ENCODE data around the gene ASH1L. TPM values are rescaled to one million over a fixed set of nuclear protein-coding genes. Genes with fewer than 3 reads are reported as not detected.

Gene ASH1L
- total and polyA plus RNA-seq, 2 experiments from 2014 or later: 23.6 to 24.7 TPM

- TF ChIP-seq REST (IDR thresholded peaks at IDR 0.05; ENCODE audit: unreplicated experiment) (no peak), EZH2phosphoT487 (IDR thresholded peaks at IDR 0.05; ENCODE audit: unreplicated experiment) (no peak), ZNF331 (CRISPR knock-in tag; IDR thresholded peaks at IDR 0.05; ENCODE audit: low read depth) (no peak), CREB1 (CRISPR knock-in tag; IDR thresholded peaks at IDR 0.05; ENCODE audit: low read depth) (no peak), POLR2AphosphoS5 (IDR thresholded peaks at IDR 0.05; ENCODE audit: low read depth) (no peak), ETS1 (IDR thresholded peaks at IDR 0.05) (no peak), EZH2 (IDR thresholded peaks at IDR 0.05; ENCODE audit: low read depth, unreplicated experiment) (no peak), STAT1 (IDR thresholded peaks at IDR 0.05; ENCODE audit: unreplicated experiment) (no peak), NANOG (IDR thresholded peaks at IDR 0.05; ENCODE audit: borderline replicate concordance) (no peak)
Observed at GRCh38 chr1:155318082-155318481, 244.5 kb downstream of the ASH1L start (continued).

- no peak for ATAC-seq
- Histone ChIP-seq H3K36me3 (ENCODE audit: insufficient read depth) (peaks cover 22% of the 10 kb centered on the region), H4K20me1 (replicated peaks; ENCODE audit: insufficient read depth) (peaks cover 38% of the 10 kb centered on the region), H3K79me2 (replicated peaks; ENCODE audit: insufficient read depth) (peaks cover 24% of the 10 kb centered on the region), H2AFZ (no peak overlapping the region), H3F3A (replicated peaks; ENCODE audit: low read depth) (peaks cover 57% of the 10 kb centered on the region), H3K9me2 (ENCODE audit: insufficient read depth) (no peaks in the 10 kb centered on the region), H3K27ac (ENCODE audit: low read depth) (no peak overlapping the region), H3K4me2 (no peak overlapping the region), H3K27me3 (ENCODE audit: insufficient read depth) (peaks cover 4% of the 10 kb centered on the region), H3K4me3 (no peak overlapping the region), H3K4me1 (ENCODE audit: insufficient read depth) (peaks cover 17% of the 10 kb centered on the region)
- peaks cover 28% of the 10 kb centered on the region for H3K4me1 Mint-ChIP-seq
- DNase-seq (ENCODE audit: low spot score): no peak
- no peak overlapping the region for H3K27ac Mint-ChIP-seq
- peaks cover 53% of the 10 kb centered on the region for H3K36me3 Mint-ChIP-seq (ENCODE audit: low read depth)
- H3K9me3 Mint-ChIP-seq: no peaks in the 10 kb centered on the region
- TF ChIP-seq JUNB (IDR thresholded peaks at IDR 0.05; ENCODE audit: unreplicated experiment): no peak
- TF ChIP-seq REST (IDR thresholded peaks at IDR 0.05; ENCODE audit: unreplicated experiment): no peak
- TF ChIP-seq NANOG (IDR thresholded peaks at IDR 0.05; ENCODE audit: borderline replicate concordance): no peak
- no peak for TF ChIP-seq ETS1 (IDR thresholded peaks at IDR 0.05)
- no peak for TF ChIP-seq EZH2 (IDR thresholded peaks at IDR 0.05; ENCODE audit: low read depth, unreplicated experiment)
- TF ChIP-seq CTCF (conservative IDR thresholded peaks at IDR 0.05; ENCODE audit: low read depth in 2 of 2): no peak
- TF ChIP-seq EZH2phosphoT487 (IDR thresholded peaks at IDR 0.05; ENCODE audit: unreplicated experiment): no peak
- no peak for TF ChIP-seq STAT1 (IDR thresholded peaks at IDR 0.05; ENCODE audit: unreplicated experiment)
- H3K27me3 Mint-ChIP-seq (ENCODE audit: insufficient read depth, low read depth, poor library complexity): peaks cover 19% of the 10 kb centered on the region
- no peak overlapping the region for H3K4me3 Mint-ChIP-seq
Observed at GRCh38 chr1:155316922-155317321, 245.7 kb downstream of the ASH1L start.

All from GM23338 (cell line).